GM12878 (cell line): Measurements from ENCODE around the gene RILPL2. TPM values are rescaled to one million over a fixed set of nuclear protein-coding genes. Genes with fewer than 3 reads are reported as not detected.

Experiments
- ATAC-seq: fragments of 200-7000 bp; cut with Tn5 transposase; 3 replicates; pipeline ENCODE4 v1.9.1; 2020; ENCODE audit warnings: mild to moderate bottlenecking, moderate library complexity
- BruUV-seq: library from RNA; stranded (reverse); fragments of 400-500 nt; replicated peaks from 2 replicates; lab custom pipeline; 2021; lab: Mats Ljungman, UMichigan
- CTCF ChIA-PET: fragments of 300-600 bp; sonication (Branson Sonifier 250); formaldehyde crosslinking; extraction: SDS; loops from one replicate; lab custom pipeline; 2021; ENCODE audit warnings: inconsistent platforms; lab: Yijun Ruan, JAX
- POLR2A ChIA-PET: fragments of 350-600 bp; formaldehyde crosslinking; extraction: SDS; loops from one replicate; lab custom pipeline; 2021; ENCODE audit warnings: inconsistent platforms; lab: Charles Lee
- RAD21 ChIA-PET: fragments of 300-600 bp; sonication (Branson Sonifier 250); formaldehyde crosslinking; loops from one replicate; lab custom pipeline; 2023; ENCODE audit warnings: antibody characterized with exemption; ENCODE audit not compliant: unreplicated experiment; lab: Charles Lee
- SMC1A ChIA-PET: fragments of 300-600 bp; sonication (Branson Sonifier 250); formaldehyde crosslinking; loops from one replicate; lab custom pipeline; 2023; ENCODE audit not compliant: unreplicated experiment, uncharacterized antibody; lab: Charles Lee
- DNase-seq: peaks from one replicate; pipeline ENCODE4 v3.0.0-alpha.2; 2011; ENCODE audit warnings: low read depth, low spot score
- FAIRE-seq: peaks from 3 replicates; lab custom pipeline; 2011; peaks lifted over from hg19 to GRCh38; lab: Jason Lieb, UNC
- H2AFZ ChIP-seq: 2 replicates; pipeline ENCODE4 v1.6.0; 2011; ENCODE audit warnings: low read depth, low read length, control low read depth; ENCODE audit not compliant: control insufficient read depth
- H3K27ac ChIP-seq: 2 replicates; pipeline ENCODE4 v1.5.1; 2011; ENCODE audit warnings: control low read depth; ENCODE audit not compliant: control insufficient read depth, insufficient read depth
- H3K27me3 ChIP-seq, 2 experiments: replicated peaks in 1 of 2; 2 replicates each; pipeline versions ENCODE4 v1.6.0 to v1.6.1; 2011; ENCODE audit warnings: low read length in 1 of 2; ENCODE audit not compliant: control insufficient read depth in 2 of 2, insufficient read depth in 2 of 2
- H3K36me3 ChIP-seq, 2 experiments: 2 replicates each; pipeline ENCODE4 v1.5.1; 2011; ENCODE audit warnings: low read length in 1 of 2; ENCODE audit not compliant: control insufficient read depth in 2 of 2, insufficient read depth in 2 of 2
- H3K4me1 ChIP-seq: 2 replicates; pipeline ENCODE4 v1.6.1; 2011; ENCODE audit warnings: mild to moderate bottlenecking, low read length, moderate library complexity, mixed read lengths; ENCODE audit not compliant: control insufficient read depth, insufficient read depth
- H3K4me2 ChIP-seq: 2 replicates; pipeline ENCODE4 v1.6.0; 2011; ENCODE audit warnings: control low read depth; ENCODE audit not compliant: control insufficient read depth, insufficient read depth
- H3K4me3 ChIP-seq: fragments of 200-600 bp; sonication (generic); 2 replicates; pipeline ENCODE4 v1.5.1; 2016
- H3K79me2 ChIP-seq: 2 replicates; pipeline ENCODE4 v1.6.0; 2011; ENCODE audit warnings: low read length; ENCODE audit not compliant: control insufficient read depth, insufficient read depth
- H3K9ac ChIP-seq: 2 replicates; pipeline ENCODE4 v1.8.0; 2011; ENCODE audit warnings: low read length, control low read depth, mixed read lengths; ENCODE audit not compliant: control insufficient read depth, insufficient read depth
- H3K9me3 ChIP-seq: replicated peaks from 3 replicates; pipeline ENCODE4 v1.5.1; 2011; ENCODE audit warnings: mild to moderate bottlenecking, low read length; ENCODE audit not compliant: control insufficient read depth, insufficient read depth
- H4K20me1 ChIP-seq: 2 replicates; pipeline ENCODE4 v1.6.0; 2011; ENCODE audit not compliant: control insufficient read depth, insufficient read depth
- CBX5 ChIP-seq: sonication (generic); IDR thresholded peaks from 2 replicates; pipeline ENCODE4 v1.6.1; 2016; ENCODE audit warnings: low read depth, moderate library complexity, mild to moderate bottlenecking, inconsistent platforms
- EZH2 ChIP-seq: IDR thresholded peaks from 2 replicates; pipeline ENCODE4 v1.6.1; 2012; ENCODE audit warnings: low read depth, mild to moderate bottlenecking, control low read depth, inconsistent platforms, low read length, borderline replicate concordance; ENCODE audit not compliant: control insufficient read depth
- IRF5 ChIP-seq: fragments of 450-650 bp; IDR thresholded peaks from 2 replicates; pipeline ENCODE4 v1.6.1; 2017; ENCODE audit warnings: borderline replicate concordance
- JUNB ChIP-seq: IDR thresholded peaks from 2 replicates; pipeline ENCODE4 v1.6.1; 2016; ENCODE audit warnings: antibody characterized with exemption, mild to moderate bottlenecking
- MEF2A ChIP-seq: IDR thresholded peaks from 2 replicates; pipeline ENCODE4 v1.6.1; 2011; ENCODE audit warnings: low read depth, mild to moderate bottlenecking, low read length, moderate library complexity; ENCODE audit not compliant: insufficient read depth
- MTA2 ChIP-seq: fragments of 450-650 bp; IDR thresholded peaks from 2 replicates; pipeline ENCODE4 v1.6.1; 2016; ENCODE audit warnings: low read depth, mild to moderate bottlenecking, moderate library complexity
- NFXL1 ChIP-seq: fragments of 450-650 bp; IDR thresholded peaks from 2 replicates; pipeline ENCODE4 v1.6.1; 2017; ENCODE audit warnings: antibody characterized with exemption, mild to moderate bottlenecking, borderline replicate concordance
- PAX5 ChIP-seq: IDR thresholded peaks from 2 replicates; pipeline ENCODE4 v1.6.1; 2011; ENCODE audit warnings: low read depth, low read length, borderline replicate concordance
- PBX3 ChIP-seq: IDR thresholded peaks from 2 replicates; pipeline ENCODE4 v1.6.1; 2011; ENCODE audit warnings: mild to moderate bottlenecking, low read depth, low read length, moderate library complexity; ENCODE audit not compliant: insufficient replicate concordance
- WGBS: methylation state at CpG from one replicate; pipeline ENCODE4 v1.1.6; 2016; ENCODE audit warnings: low lambda C conversion rate; ENCODE audit not compliant: insufficient replicate concordance, insufficient coverage; ENCODE audit errors: missing lambda C conversion rate; 5-methylcytosine and 5-hydroxymethylcytosine counted together
- in situ Hi-C: fragments of 300-500 bp; cut with MboI; formaldehyde crosslinking; loops from 9 replicates; pipeline ENCODE4 v1.14.3; 2018; ENCODE audit warnings: mixed read lengths
- intact Hi-C: fragments of 100-400 bp; cut with micrococcal nuclease; formaldehyde crosslinking; loops from one replicate; pipeline ENCODE4 v1.14.2; 2022; ENCODE audit not compliant: unreplicated experiment
- polyA plus RNA-seq, 11 experiments: library from polyadenylated mRNA; depleted of rRNA in 4 of 11; unstranded in 6 of 11; stranded (reverse) in 5 of 11; fragments of >200 nt; fragmentation: Nextera tagmentation in 4 of 11; fragmentation: Illumina TruSeq in 1 of 11; extraction: Ambion mirVana in 4 of 11; extraction: Trizol in 1 of 11; gene quantifications; 1 replicate in 1 of 11; 2 replicates in 10 of 11; pipeline versions ENCODE4 v1.2.1 to v1.2.3, GENCODE V29; 2011 to 2016; ENCODE audit warnings: inconsistent platforms in 2 of 11, missing spikeins in 2 of 11, low read depth in 1 of 11
- total RNA-seq, 4 experiments: library from RNA; depleted of rRNA in 3 of 4; stranded (reverse); fragments of >200 nt in 3 of 4; fragmentation: Illumina TruSeq in 1 of 4; extraction: Trizol in 1 of 4; gene quantifications; 2 replicates each; pipeline versions ENCODE4 v1.2.1 to v1.2.3, GENCODE V29; 2013 to 2021

The RILPL2 gene
- total and polyA plus RNA-seq, 10 of the 15 experiments (the other 5 are each of a cell fraction or from before 2014, with no cell fraction given): 3.5 to 38.5 (median 19.7) TPM

GRCh38 chr12:123395236-123395635 is 41.2 kb downstream of the RILPL2 start:
- ChIA-PET CTCF (no interaction called here), POLR2A (no interaction called here)
- no TSS peak for BruUV-seq

More at GRCh38 chr12:123395236-123395635, 41.2 kb downstream of the RILPL2 start:
- DNase-seq (no peak), FAIRE-seq (no peak), ATAC-seq (no peak)
- Histone ChIP-seq H3K79me2 (peaks cover 15% of the 10 kb centered on the region), H2AFZ (no peak overlapping the region), H4K20me1 (peaks cover 2% of the 10 kb centered on the region; the same call in 1 of the 2 replicates), H3K27me3 (no peaks in the 10 kb centered on the region), H3K36me3 (peaks cover 25 to 30% of the 10 kb centered on the region in 2 experiments), H3K9me3 (no peaks in the 10 kb centered on the region), H3K4me2 (no peak overlapping the region), H3K4me1 (peaks cover 1% of the 10 kb centered on the region; the same call in 1 of the 2 replicates), H3K9ac (no peak overlapping the region), H3K4me3 (no peak overlapping the region), H3K27ac (no peak overlapping the region)
- 97% methylated on average over 5 of the region's 5 CpGs for WGBS
- ChIA-PET SMC1A (no interaction called here), RAD21 (no interaction called here)
- TF ChIP-seq PBX3 (no peak), MTA2 (no peak), CBX5 (no peak), PAX5 (no peak), JUNB (no peak), EZH2 (no peak), NFXL1 (no peak), MEF2A (no peak), IRF5 (no peak)
- intact Hi-C loops: no loop called here
- in situ Hi-C loops: no loop called here
